HepG2 (cell line): ENCODE measurements around the gene CHMP1A. TPM values are rescaled to one million over a fixed set of nuclear protein-coding genes. Genes with fewer than 3 reads are reported as not detected.

Source experiments
- ATAC-seq: fragments of 200-7000 bp; cut with Tn5 transposase; 3 replicates; pipeline ENCODE4 v1.9.1; 2020; ENCODE audit warnings: mild to moderate bottlenecking, moderate library complexity
- BruUV-seq: library from RNA; stranded (reverse); fragments of 400-500 nt; replicated peaks from 2 replicates; lab custom pipeline; 2021; lab: Mats Ljungman, UMichigan
- CTCF ChIA-PET: fragments of 300-600 bp; formaldehyde crosslinking; extraction: SDS; loops from one replicate; lab custom pipeline; 2021; ENCODE audit warnings: low total read pairs, inconsistent platforms, low intra/inter-chr PET ratio; lab: Yijun Ruan, JAX
- POLR2A ChIA-PET: fragments of 350-600 bp; sonication (Branson Sonifier 250); formaldehyde crosslinking; loops from one replicate; lab custom pipeline; 2020; ENCODE audit warnings: antibody characterized with exemption, inconsistent platforms; lab: Yijun Ruan, JAX
- DNase-seq: peaks from one replicate; pipeline ENCODE4 v3.0.0-alpha.2; 2015; ENCODE audit warnings: low spot score
- FAIRE-seq: peaks from 3 replicates; lab custom pipeline; 2011; peaks lifted over from hg19 to GRCh38; lab: Jason Lieb, UNC
- H2AFZ ChIP-seq: one replicate; pipeline ENCODE4 v1.6.1; 2011; ENCODE audit warnings: low read length, inconsistent platforms
- H3K27ac ChIP-seq: fragments of 300-600 bp; 3 replicates; pipeline ENCODE4 v1.8.0; 2011; ENCODE audit warnings: mixed run types, mild to moderate bottlenecking, mixed read lengths, low read length, inconsistent platforms; ENCODE audit not compliant: insufficient read depth; ENCODE audit errors: extremely low read length
- H3K27me3 ChIP-seq, 2 experiments: fragments of 200-600 bp in 1 of 2; 2 replicates in 1 of 2; 3 replicates in 1 of 2; pipeline versions ENCODE4 v1.6.0 to v1.8.0; 2011; ENCODE audit warnings: low read length in 2 of 2, mild to moderate bottlenecking in 2 of 2, moderate library complexity in 2 of 2, inconsistent platforms in 1 of 2; ENCODE audit not compliant: insufficient read depth in 2 of 2, control insufficient read depth in 1 of 2
- H3K36me3 ChIP-seq, 2 experiments: fragments of 200-600 bp in 1 of 2; replicated peaks in 1 of 2; 2 replicates in 1 of 2; 3 replicates in 1 of 2; pipeline versions ENCODE4 v1.5.1 to v1.8.0; 2011; ENCODE audit warnings: low read length in 2 of 2, inconsistent platforms in 1 of 2; ENCODE audit not compliant: insufficient read depth in 2 of 2, control insufficient read depth in 1 of 2
- H3K4me1 ChIP-seq: 2 replicates; pipeline ENCODE4 v1.5.1; 2012; ENCODE audit warnings: low read length, inconsistent platforms; ENCODE audit not compliant: insufficient read depth
- H3K4me2 ChIP-seq: 2 replicates; pipeline ENCODE4 v1.6.0; 2011; ENCODE audit warnings: low read depth, low read length, inconsistent platforms
- H3K4me3 ChIP-seq, 3 experiments: fragments of 200-600 bp in 1 of 3; sonication (generic), shearing (Covaris generic) in 1 of 3; replicated peaks in 1 of 3; 2 replicates each; pipeline ENCODE4 v1.5.1; 2011 to 2016; ENCODE audit warnings: low read length in 3 of 3, inconsistent platforms in 2 of 3, low read depth in 2 of 3, mild to moderate bottlenecking in 2 of 3, control low read depth in 1 of 3, mixed read lengths in 1 of 3; ENCODE audit not compliant: insufficient read depth in 1 of 3
- H3K79me2 ChIP-seq: one replicate; pipeline ENCODE4 v1.6.1; 2011; ENCODE audit warnings: low read length, inconsistent platforms; ENCODE audit not compliant: insufficient read depth
- H3K9ac ChIP-seq: 2 replicates; pipeline ENCODE4 v1.6.0; 2011; ENCODE audit warnings: mild to moderate bottlenecking, low read depth, low read length, inconsistent platforms; ENCODE audit not compliant: insufficient read depth
- H3K9me3 ChIP-seq: 2 replicates; pipeline ENCODE4 v1.5.1; 2012; ENCODE audit warnings: mild to moderate bottlenecking, low read length
- H4K20me1 ChIP-seq: 2 replicates; pipeline ENCODE4 v1.6.0; 2011; ENCODE audit warnings: inconsistent platforms, mild to moderate bottlenecking, low read length, moderate library complexity; ENCODE audit not compliant: insufficient read depth
- BRD4 ChIP-seq: sonication (generic); formaldehyde crosslinking; IDR thresholded peaks from 2 replicates; pipeline ENCODE4 v1.4.0; 2020; ENCODE audit warnings: missing genetic modification reagents
- EEA1 ChIP-seq: sonication (generic); formaldehyde crosslinking; IDR thresholded peaks from 2 replicates; pipeline ENCODE4 v1.5.1; 2020; ENCODE audit warnings: mild to moderate bottlenecking, missing genetic modification reagents, borderline replicate concordance
- HNF4A ChIP-seq: sonication (generic); formaldehyde crosslinking; IDR thresholded peaks from 2 replicates; pipeline ENCODE4 v1.4.0; 2020; ENCODE audit warnings: missing genetic modification reagents
- MTA1 ChIP-seq: sonication (generic); formaldehyde crosslinking; IDR thresholded peaks from 2 replicates; pipeline ENCODE4 v1.4.0; 2020; ENCODE audit warnings: missing genetic modification reagents, mild to moderate bottlenecking, borderline replicate concordance
- WGBS: methylation state at CpG from one replicate; pipeline ENCODE4 v1.1.6; 2017; ENCODE audit warnings: low lambda C conversion rate; 5-methylcytosine and 5-hydroxymethylcytosine counted together
- in situ Hi-C: cut with HindIII; loops from 2 replicates; pipeline ENCODE4 v1.10.0; 2017; ENCODE audit warnings: low pct_unique_long_range_greater_than_20kb; ENCODE audit not compliant: extremely low pct_ligation_motif_present
- intact Hi-C: fragments of 100-400 bp; cut with micrococcal nuclease; formaldehyde crosslinking; loops from one replicate; pipeline ENCODE4 v1.10.0; 2022; ENCODE audit not compliant: unreplicated experiment
- polyA plus RNA-seq, 8 experiments: library from polyadenylated mRNA; depleted of rRNA in 3 of 8; stranded (reverse) in 7 of 8; unstranded in 1 of 8; fragments of >200 nt; fragmentation: Illumina TruSeq in 4 of 8; extraction: Trizol in 4 of 8; gene quantifications; 2 replicates each; pipeline versions ENCODE4 v1.2.1 to v1.2.3, GENCODE V29; 2011 to 2016; ENCODE audit warnings: low read depth in 4 of 8, missing spikeins in 1 of 8, mixed read lengths in 1 of 8; ENCODE audit not compliant: insufficient read depth in 1 of 8
- total RNA-seq, 5 experiments: library from RNA; depleted of rRNA; stranded (reverse); fragments of >200 nt; fragmentation: Illumina TruSeq; extraction: Trizol; gene quantifications; 2 replicates each; pipeline ENCODE4 v1.2.3, GENCODE V29; 2016; ENCODE audit warnings: low read depth in 1 of 5
- TF ChIP-seq, protein P1 (sequence below), 2 experiments: sonication (generic) in 1 of 2; formaldehyde crosslinking in 1 of 2; IDR thresholded peaks; 2 replicates each; pipeline versions ENCODE4 v1.4.0 to v1.6.1; 2016 to 2020; ENCODE audit warnings: borderline replicate concordance in 1 of 2, low read depth in 1 of 2, mild to moderate bottlenecking in 1 of 2, missing genetic modification reagents in 1 of 2
- TF ChIP-seq, protein P2 (sequence below): sonication (generic); formaldehyde crosslinking; IDR thresholded peaks from 2 replicates; pipeline ENCODE4 v1.4.0; 2020; ENCODE audit warnings: missing genetic modification reagents

CHMP1A gene
- total and polyA plus RNA-seq, 2 of the 13 experiments (the other 11 are each of a cell fraction or from before 2014, with no cell fraction given): 69.4 to 73.3 TPM

DNA sequence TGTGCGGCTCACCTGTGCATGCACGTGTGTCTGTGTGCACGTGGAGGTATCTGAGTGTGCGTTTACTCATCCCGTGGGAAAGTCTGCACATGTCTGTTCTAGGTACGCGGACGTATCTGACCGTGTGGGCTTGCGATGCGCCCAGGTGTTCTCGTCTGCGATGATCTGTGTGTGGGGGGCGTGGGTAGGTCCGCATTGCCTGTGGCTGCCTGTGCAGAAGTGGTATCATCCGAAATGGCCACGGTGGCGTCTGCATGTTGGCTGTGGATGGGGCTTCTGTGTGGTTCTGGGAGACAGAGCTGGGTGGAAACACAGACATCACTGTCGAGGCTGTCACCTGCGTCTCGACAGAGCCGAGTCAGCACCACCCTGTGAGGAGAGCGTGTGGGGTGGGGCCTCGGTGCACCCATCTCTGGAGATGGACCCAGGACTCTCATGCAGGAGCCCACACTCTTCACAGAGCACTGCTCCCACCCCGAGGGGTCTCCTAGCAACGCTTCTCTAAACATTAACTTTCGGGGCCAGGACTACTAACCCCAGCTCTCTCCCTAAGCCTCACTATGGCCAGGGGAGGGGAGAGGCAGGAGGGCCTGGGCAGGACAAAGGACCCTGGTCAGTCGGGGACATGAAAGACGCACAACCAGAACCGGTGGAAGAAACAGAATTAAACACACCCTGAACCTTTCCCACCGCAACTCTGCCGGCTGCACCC, 35.7 kb downstream of the CHMP1A start (continued):
- TF ChIP-seq, protein P1, sequence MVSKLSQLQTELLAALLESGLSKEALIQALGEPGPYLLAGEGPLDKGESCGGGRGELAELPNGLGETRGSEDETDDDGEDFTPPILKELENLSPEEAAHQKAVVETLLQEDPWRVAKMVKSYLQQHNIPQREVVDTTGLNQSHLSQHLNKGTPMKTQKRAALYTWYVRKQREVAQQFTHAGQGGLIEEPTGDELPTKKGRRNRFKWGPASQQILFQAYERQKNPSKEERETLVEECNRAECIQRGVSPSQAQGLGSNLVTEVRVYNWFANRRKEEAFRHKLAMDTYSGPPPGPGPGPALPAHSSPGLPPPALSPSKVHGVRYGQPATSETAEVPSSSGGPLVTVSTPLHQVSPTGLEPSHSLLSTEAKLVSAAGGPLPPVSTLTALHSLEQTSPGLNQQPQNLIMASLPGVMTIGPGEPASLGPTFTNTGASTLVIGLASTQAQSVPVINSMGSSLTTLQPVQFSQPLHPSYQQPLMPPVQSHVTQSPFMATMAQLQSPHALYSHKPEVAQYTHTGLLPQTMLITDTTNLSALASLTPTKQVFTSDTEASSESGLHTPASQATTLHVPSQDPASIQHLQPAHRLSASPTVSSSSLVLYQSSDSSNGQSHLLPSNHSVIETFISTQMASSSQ (IDR thresholded peaks at IDR 0.05; ENCODE audit: low read depth): no peak
- TF ChIP-seq, protein P1 (CRISPR knock-in tag; IDR thresholded peaks at IDR 0.05; ENCODE audit: borderline replicate concordance): 0 out of 2 replicates have a peak, but pooled peaks have one; percentile 10
- TF ChIP-seq BRD4 (CRISPR knock-in tag) (no peak), MTA1 (0 out of 2 replicates have a peak, but pooled peaks have one; percentile 28), EEA1 (CRISPR knock-in tag) (peak; percentile 18; the same call in 1 of the 2 replicates), HNF4A (0 out of 2 replicates have a peak, but pooled peaks have one; percentile 4)

DNA sequence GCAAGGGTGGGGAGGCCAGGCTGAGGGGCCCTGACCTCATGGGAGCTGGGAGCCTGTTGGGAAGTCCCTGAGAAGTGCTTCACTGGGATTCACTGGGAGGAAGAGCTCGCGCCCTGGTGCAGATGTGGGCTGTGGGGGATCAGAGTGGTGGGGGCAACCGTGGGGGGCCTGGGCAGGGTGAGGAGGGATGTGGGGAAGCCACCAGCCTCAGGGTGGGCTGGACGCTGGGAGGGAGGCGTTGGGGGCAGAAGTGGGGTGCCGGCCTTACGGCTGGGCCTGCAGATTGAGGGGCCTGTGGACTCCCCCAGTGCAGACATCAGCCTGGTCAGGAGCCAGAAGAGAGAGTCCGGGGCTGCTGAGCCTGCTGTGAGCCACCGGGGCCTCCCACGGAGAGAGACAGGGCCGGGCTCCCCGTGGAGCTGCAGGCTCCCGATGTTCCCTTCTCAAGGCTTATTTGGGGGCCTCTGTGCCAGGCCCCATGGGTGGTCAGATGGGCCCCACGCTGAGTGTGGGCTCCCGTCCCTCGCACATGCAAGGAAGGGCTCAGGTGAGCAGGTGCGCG, 36.3 kb downstream of the CHMP1A start:
- Histone ChIP-seq H3K27me3 (peaks cover 0 to 2% of the 10 kb centered on the region in 2 experiments; a peak in 1 of 5 replicates), H3K9ac (no peak overlapping the region), H3K9me3 (no peaks in the 10 kb centered on the region), H3K4me2 (peak overlapping the region; percentile 62), H3K36me3 (no peaks in the 10 kb centered on the region), H3K27ac (no peak overlapping the region), H3K4me1 (peaks cover 81% of the 10 kb centered on the region), H2AFZ (no peak overlapping the region), H4K20me1 (no peaks in the 10 kb centered on the region), H3K79me2 (no peaks in the 10 kb centered on the region), H3K4me3 (peak overlapping the region in 1 of 3 experiments; percentile 52; a peak in 1 of 6 replicates)
- ChIA-PET POLR2A (no interaction called here), CTCF (no interaction called here)
- in situ Hi-C loops: no loop called here
- no peak for FAIRE-seq
- no TSS peak for BruUV-seq
- ATAC-seq: peak; percentile 8
- 74% methylated on average over 13 of the region's 18 CpGs for WGBS
- DNase-seq: no peak
- intact Hi-C loops: no loop called here
- TF ChIP-seq, protein P2, sequence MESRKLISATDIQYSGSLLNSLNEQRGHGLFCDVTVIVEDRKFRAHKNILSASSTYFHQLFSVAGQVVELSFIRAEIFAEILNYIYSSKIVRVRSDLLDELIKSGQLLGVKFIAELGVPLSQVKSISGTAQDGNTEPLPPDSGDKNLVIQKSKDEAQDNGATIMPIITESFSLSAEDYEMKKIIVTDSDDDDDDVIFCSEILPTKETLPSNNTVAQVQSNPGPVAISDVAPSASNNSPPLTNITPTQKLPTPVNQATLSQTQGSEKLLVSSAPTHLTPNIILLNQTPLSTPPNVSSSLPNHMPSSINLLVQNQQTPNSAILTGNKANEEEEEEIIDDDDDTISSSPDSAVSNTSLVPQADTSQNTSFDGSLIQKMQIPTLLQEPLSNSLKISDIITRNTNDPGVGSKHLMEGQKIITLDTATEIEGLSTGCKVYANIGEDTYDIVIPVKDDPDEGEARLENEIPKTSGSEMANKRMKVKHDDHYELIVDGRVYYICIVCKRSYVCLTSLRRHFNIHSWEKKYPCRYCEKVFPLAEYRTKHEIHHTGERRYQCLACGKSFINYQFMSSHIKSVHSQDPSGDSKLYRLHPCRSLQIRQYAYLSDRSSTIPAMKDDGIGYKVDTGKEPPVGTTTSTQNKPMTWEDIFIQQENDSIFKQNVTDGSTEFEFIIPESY: 0 out of 2 replicates have a peak, but pooled peaks have one; percentile 20
